ENCODE data around the gene MYO15A.

Gene MYO15A

DNA sequence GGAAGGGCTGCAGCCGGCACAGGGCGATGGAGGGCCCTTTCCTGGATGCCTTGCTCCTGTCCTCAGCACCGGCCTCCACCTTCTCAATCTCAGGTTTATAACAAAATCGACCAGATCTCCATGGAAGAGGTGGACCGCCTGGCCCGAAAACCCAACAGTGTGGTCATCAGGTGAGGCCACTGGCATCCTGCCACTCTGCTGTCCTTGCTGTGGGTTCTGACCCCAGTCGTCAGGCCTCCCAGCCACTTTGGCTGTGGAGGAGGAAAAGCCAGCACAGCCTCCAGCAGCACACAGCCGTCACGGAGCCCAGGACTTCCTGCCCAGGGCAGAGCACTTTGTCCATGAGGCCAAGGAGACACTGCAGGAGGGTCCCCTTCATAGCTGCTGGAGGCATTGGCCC is 6.7 kb upstream of the MYO15A start:
- H3K4me2 ChIP-seq (ENCODE audit: low read length): no peak overlapping the region
- no peak for TF ChIP-seq CTCF (IDR thresholded peaks at IDR 0.05)
- H3K4me3 ChIP-seq (ENCODE audit: low read depth, low read length): no peak overlapping the region
- no peaks in the 10 kb centered on the region for H3K36me3 ChIP-seq (ENCODE audit: control insufficient read depth, insufficient read depth, low read length)
- no peak overlapping the region for H3K9ac ChIP-seq
- no peaks in the 10 kb centered on the region for H3K27me3 ChIP-seq (ENCODE audit: control insufficient read depth, insufficient read depth, low read length)
- H3K27ac ChIP-seq: no peak overlapping the region
- H3K4me1 ChIP-seq: no peaks in the 10 kb centered on the region
- H2AFZ ChIP-seq: no peak overlapping the region
- no peaks in the 10 kb centered on the region for H3K79me2 ChIP-seq
- no peaks in the 10 kb centered on the region for H3K9me3 ChIP-seq (ENCODE audit: control insufficient read depth, low read length)

DNA sequence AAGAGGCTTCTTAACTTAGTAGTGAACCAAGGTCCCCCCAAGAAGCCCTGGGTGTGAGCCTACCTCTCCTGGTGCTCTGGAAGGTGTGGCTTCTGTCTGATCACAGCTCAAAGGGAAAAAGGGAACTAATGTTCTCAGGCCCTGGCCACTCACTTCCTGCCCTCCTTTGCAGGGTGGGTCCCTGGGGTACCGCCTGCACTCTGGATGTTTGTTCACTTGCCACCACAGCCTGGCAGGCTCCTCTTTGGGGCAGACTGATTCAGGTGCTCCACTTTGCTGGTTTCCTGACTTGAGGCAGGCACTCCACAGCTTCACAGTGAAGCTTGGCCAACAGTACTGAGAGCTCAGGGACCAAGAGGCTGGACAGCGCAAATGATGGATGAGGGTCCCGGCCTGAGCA is 5.9 kb upstream of the MYO15A start:
- Histone ChIP-seq H3K4me2 (ENCODE audit: low read length) (no peak overlapping the region), H3K79me2 (no peaks in the 10 kb centered on the region), H3K4me3 (ENCODE audit: low read depth, low read length) (no peak overlapping the region), H3K27me3 (ENCODE audit: control insufficient read depth, insufficient read depth, low read length) (no peaks in the 10 kb centered on the region), H3K36me3 (ENCODE audit: control insufficient read depth, insufficient read depth, low read length) (no peaks in the 10 kb centered on the region), H3K9me3 (ENCODE audit: control insufficient read depth, low read length) (no peaks in the 10 kb centered on the region), H3K27ac (no peak overlapping the region), H3K9ac (no peak overlapping the region), H2AFZ (no peak overlapping the region), H3K4me1 (no peaks in the 10 kb centered on the region)
- TF ChIP-seq CTCF (IDR thresholded peaks at IDR 0.05): no peak

GRCh38 chr17:18105027-18105426 is 3.5 kb upstream of the MYO15A start:
- Histone ChIP-seq H3K27me3 (ENCODE audit: control insufficient read depth, insufficient read depth, low read length) (no peaks in the 10 kb centered on the region), H3K4me3 (ENCODE audit: low read depth, low read length) (no peak overlapping the region), H3K4me2 (ENCODE audit: low read length) (no peak overlapping the region), H3K9me3 (ENCODE audit: control insufficient read depth, low read length) (no peaks in the 10 kb centered on the region), H2AFZ (no peak overlapping the region), H3K36me3 (ENCODE audit: control insufficient read depth, insufficient read depth, low read length) (no peaks in the 10 kb centered on the region), H3K4me1 (no peaks in the 10 kb centered on the region), H3K27ac (no peak overlapping the region), H3K79me2 (no peaks in the 10 kb centered on the region), H3K9ac (no peak overlapping the region)
- no peak for TF ChIP-seq CTCF (IDR thresholded peaks at IDR 0.05)

DNA sequence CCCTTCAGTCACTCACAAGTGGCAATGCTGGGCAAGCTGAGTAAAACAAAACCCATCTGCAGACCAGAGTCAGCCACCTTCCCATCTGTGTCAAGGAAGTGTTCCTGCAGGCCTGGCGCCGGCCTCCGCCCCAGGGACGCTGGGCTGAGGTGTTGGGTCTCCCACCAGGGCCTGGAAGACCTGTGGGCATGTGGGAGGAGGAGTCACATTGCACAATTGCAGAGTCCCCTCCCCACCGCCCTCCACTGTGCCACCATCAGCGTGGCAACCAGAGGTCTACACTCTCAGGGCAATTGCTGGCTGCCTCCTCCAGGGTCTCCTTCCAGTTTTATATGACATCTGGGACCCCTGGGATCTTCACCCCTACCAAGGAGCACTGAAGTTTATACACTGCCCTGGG is 3.0 kb upstream of the MYO15A start:
- Histone ChIP-seq H3K79me2 (no peaks in the 10 kb centered on the region), H3K9me3 (ENCODE audit: control insufficient read depth, low read length) (no peaks in the 10 kb centered on the region), H3K9ac (no peak overlapping the region), H3K4me3 (ENCODE audit: low read depth, low read length) (no peak overlapping the region), H2AFZ (no peak overlapping the region), H3K27me3 (ENCODE audit: control insufficient read depth, insufficient read depth, low read length) (no peaks in the 10 kb centered on the region), H3K4me1 (no peaks in the 10 kb centered on the region), H3K36me3 (ENCODE audit: control insufficient read depth, insufficient read depth, low read length) (no peaks in the 10 kb centered on the region), H3K27ac (no peak overlapping the region), H3K4me2 (ENCODE audit: low read length) (no peak overlapping the region)
- TF ChIP-seq CTCF (IDR thresholded peaks at IDR 0.05): no peak

DNA sequence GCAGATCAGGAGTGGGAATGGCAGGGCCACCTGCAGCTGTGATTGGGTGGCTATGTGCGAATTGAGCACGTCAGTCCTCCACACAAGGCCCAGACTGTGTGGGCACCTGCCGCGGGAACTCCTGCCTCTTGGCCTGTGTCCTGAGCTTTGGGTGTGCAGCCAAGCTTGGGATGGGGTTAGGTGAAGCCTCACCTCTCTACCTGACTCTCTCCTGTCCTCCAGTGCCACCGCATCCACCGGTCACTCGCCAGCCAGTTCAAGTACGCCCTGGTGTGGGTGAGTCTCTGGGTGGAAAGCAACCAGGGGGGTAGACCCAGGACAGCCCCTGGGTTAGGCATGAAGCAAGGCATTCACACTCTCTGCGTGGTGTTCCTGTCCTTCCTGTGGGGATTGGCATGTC is 2.3 kb upstream of the MYO15A start:
- H3K79me2 ChIP-seq: no peaks in the 10 kb centered on the region
- H3K4me1 ChIP-seq: no peaks in the 10 kb centered on the region
- no peak overlapping the region for H2AFZ ChIP-seq
- H3K27ac ChIP-seq: no peak overlapping the region
- no peak for TF ChIP-seq CTCF (IDR thresholded peaks at IDR 0.05)
- H3K4me3 ChIP-seq (ENCODE audit: low read depth, low read length): no peak overlapping the region
- H3K36me3 ChIP-seq (ENCODE audit: control insufficient read depth, insufficient read depth, low read length): no peaks in the 10 kb centered on the region
- no peak overlapping the region for H3K9ac ChIP-seq
- H3K9me3 ChIP-seq (ENCODE audit: control insufficient read depth, low read length): no peaks in the 10 kb centered on the region
- H3K27me3 ChIP-seq (ENCODE audit: control insufficient read depth, insufficient read depth, low read length): no peaks in the 10 kb centered on the region
- no peak overlapping the region for H3K4me2 ChIP-seq (ENCODE audit: low read length)
